ENCODE measurements around the gene RBBP8NL. TPM values are rescaled to one million over a fixed set of nuclear protein-coding genes. Genes with fewer than 3 reads are reported as not detected.

Gene RBBP8NL
- total and polyA plus RNA-seq, 2 of the 8 experiments (the other 6 are each of a cell fraction or from before 2014, with no cell fraction given) = 0.43 to 0.48 TPM

DNA sequence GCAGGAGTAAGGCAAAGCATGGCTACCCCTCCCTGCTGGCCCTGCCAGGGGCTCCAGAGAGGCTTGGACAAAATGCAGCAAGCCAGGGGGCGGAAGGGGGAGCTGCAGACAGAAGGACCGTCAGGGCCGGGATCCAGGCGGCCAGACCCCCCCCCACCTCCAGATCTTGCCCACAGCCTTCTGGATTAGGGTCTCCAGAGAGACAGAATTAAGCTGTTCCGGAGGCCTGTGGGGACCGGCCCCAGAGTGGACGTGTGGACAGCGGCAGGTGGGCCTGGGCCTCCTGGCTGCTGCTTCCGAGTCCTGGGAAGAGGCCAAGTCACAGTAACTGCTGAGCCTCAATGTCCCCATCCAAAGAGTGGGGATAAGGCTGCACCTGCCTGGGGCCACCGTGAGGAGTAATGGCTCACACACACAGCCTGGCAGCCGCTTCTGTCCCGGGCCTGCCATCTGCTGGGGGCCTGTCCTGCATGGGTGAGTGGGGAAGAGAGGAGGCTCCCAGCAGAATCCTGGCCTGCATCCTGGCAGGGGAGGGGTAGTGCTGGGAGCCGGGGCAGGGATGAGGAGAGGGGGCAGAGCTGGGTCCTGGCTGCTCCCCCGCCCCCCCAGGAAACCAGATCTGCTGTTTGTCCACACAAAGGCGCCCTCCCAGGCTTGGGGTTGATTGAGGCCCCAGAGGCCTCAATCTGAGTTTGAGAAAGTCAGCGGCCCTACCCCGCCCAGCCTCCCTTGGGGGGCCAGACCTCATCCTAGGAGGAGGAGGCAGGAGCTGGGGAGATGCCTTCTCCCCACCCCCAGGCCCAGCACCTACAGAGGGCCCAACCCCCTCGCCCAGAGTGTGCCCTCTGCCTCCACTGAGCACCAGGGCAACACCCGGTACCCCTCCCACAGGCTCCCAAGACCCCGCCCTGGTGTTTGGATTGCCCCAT is 64.1 kb downstream of the RBBP8NL start (continued):
- no peak for TF ChIP-seq CHD1 (IDR thresholded peaks at IDR 0.05; ENCODE audit: low read depth, low read length)

All from H1 (cell line).